IMR-90 (cell line): ENCODE results near the gene GRAMD1A. TPM values are rescaled to one million over a fixed set of nuclear protein-coding genes. Genes with fewer than 3 reads are reported as not detected.

Experiments used
- ATAC-seq: fragments of 200-7000 bp; cut with Tn5 transposase; 2 replicates; pipeline ENCODE4 v1.9.1; 2020; ENCODE audit warnings: low read depth, mild to moderate bottlenecking, moderate library complexity
- BruUV-seq: library from RNA; stranded (reverse); fragments of 400-500 nt; replicated peaks from 2 replicates; lab custom pipeline; 2021; lab: Mats Ljungman, UMichigan
- CTCF ChIA-PET: fragments of 300-600 bp; formaldehyde crosslinking; extraction: SDS; loops from one replicate; lab custom pipeline; 2021; ENCODE audit warnings: antibody characterized with exemption; lab: Yijun Ruan, JAX
- POLR2A ChIA-PET: fragments of 300-600 bp; sonication (Branson Sonifier 250); formaldehyde crosslinking; loops from one replicate; lab custom pipeline; 2022; ENCODE audit warnings: antibody characterized with exemption; ENCODE audit not compliant: unreplicated experiment; lab: Charles Lee
- DNase-seq: peaks from one replicate; pipeline ENCODE4 v3.0.0; 2013
- H2AFZ ChIP-seq: replicated peaks from 2 replicates; pipeline ENCODE3; 2013; ENCODE audit warnings: low read length, mild to moderate bottlenecking; ENCODE audit not compliant: poor library complexity
- H2AK5ac ChIP-seq: 2 replicates; pipeline ENCODE4 v1.6.1; 2013; ENCODE audit warnings: low read depth, low read length, inconsistent platforms
- H2AK9ac ChIP-seq: replicated peaks from 2 replicates; pipeline ENCODE3; 2013; ENCODE audit warnings: mild to moderate bottlenecking, low read depth, low read length, moderate library complexity; ENCODE audit not compliant: poor library complexity
- H2BK120ac ChIP-seq: 2 replicates; pipeline ENCODE4 v1.6.1; 2013; ENCODE audit warnings: low read depth, low read length, inconsistent platforms
- H2BK15ac ChIP-seq: 3 replicates; pipeline ENCODE4 v1.6.1; 2013; ENCODE audit warnings: low read depth, low read length, inconsistent platforms
- H2BK20ac ChIP-seq: 2 replicates; pipeline ENCODE4 v1.6.1; 2013; ENCODE audit warnings: low read depth, mild to moderate bottlenecking, inconsistent platforms, low read length, moderate library complexity
- H2BK5ac ChIP-seq: 2 replicates; pipeline ENCODE4 v1.6.1; 2013; ENCODE audit warnings: mild to moderate bottlenecking, low read depth, low read length, inconsistent platforms; ENCODE audit not compliant: poor library complexity, severe bottlenecking
- H3K14ac ChIP-seq: replicated peaks from 2 replicates; pipeline ENCODE4 v1.6.1; 2013; ENCODE audit warnings: low read depth, low read length, inconsistent platforms
- H3K18ac ChIP-seq: 2 replicates; pipeline ENCODE4 v1.6.1; 2013; ENCODE audit warnings: low read depth, low read length, control low read depth
- H3K23ac ChIP-seq: 2 replicates; pipeline ENCODE4 v1.6.1; 2013; ENCODE audit warnings: low read depth, low read length, inconsistent platforms
- H3K27ac ChIP-seq: 2 replicates; pipeline ENCODE4 v1.5.1; 2013; ENCODE audit warnings: mild to moderate bottlenecking, control low read depth, low read length; ENCODE audit not compliant: insufficient read depth
- H3K27me3 ChIP-seq: 2 replicates; pipeline ENCODE4 v1.6.1; 2013; ENCODE audit warnings: low read length; ENCODE audit not compliant: control insufficient read depth, insufficient read depth
- H3K36me3 ChIP-seq: 2 replicates; pipeline ENCODE4 v1.6.1; 2013; ENCODE audit warnings: low read length, mixed read lengths; ENCODE audit not compliant: control insufficient read depth, insufficient read depth
- H3K4ac ChIP-seq: 2 replicates; pipeline ENCODE4 v1.6.1; 2013; ENCODE audit warnings: low read depth, low read length, inconsistent platforms
- H3K4me1 ChIP-seq: 2 replicates; pipeline ENCODE4 v1.6.1; 2013; ENCODE audit warnings: low read length, mixed read lengths; ENCODE audit not compliant: control insufficient read depth, insufficient read depth
- H3K4me2 ChIP-seq: 2 replicates; pipeline ENCODE4 v1.6.1; 2013; ENCODE audit warnings: low read depth, mild to moderate bottlenecking, control low read depth, low read length, moderate library complexity
- H3K4me3 ChIP-seq: 2 replicates; pipeline ENCODE4 v1.5.1; 2013; ENCODE audit warnings: low read depth, mild to moderate bottlenecking, control low read depth, low read length, moderate library complexity; ENCODE audit not compliant: insufficient read depth
- H3K56ac ChIP-seq: 2 replicates; pipeline ENCODE4 v1.6.1; 2013; ENCODE audit warnings: low read length, inconsistent platforms; ENCODE audit not compliant: insufficient read depth; ENCODE audit errors: extremely low read depth
- H3K79me1 ChIP-seq, 2 experiments: 2 replicates each; pipeline ENCODE4 v1.6.1; 2013; ENCODE audit warnings: low read length in 2 of 2, inconsistent platforms in 1 of 2, low read depth in 1 of 2
- H3K9ac ChIP-seq: 2 replicates; pipeline ENCODE4 v1.6.1; 2013; ENCODE audit warnings: low read depth, low read length, control low read depth
- H3K9me1 ChIP-seq: 2 replicates; pipeline ENCODE4 v1.6.1; 2013; ENCODE audit warnings: low read length, inconsistent platforms; ENCODE audit not compliant: insufficient read depth
- H3K9me3 ChIP-seq: 2 replicates; pipeline ENCODE4 v1.6.1; 2013; ENCODE audit warnings: low read length; ENCODE audit not compliant: control insufficient read depth, insufficient read depth
- H4K20me1 ChIP-seq: 2 replicates; pipeline ENCODE4 v1.6.1; 2013; ENCODE audit warnings: low read length, inconsistent platforms; ENCODE audit not compliant: insufficient read depth
- H4K5ac ChIP-seq: 2 replicates; pipeline ENCODE4 v1.6.1; 2013; ENCODE audit warnings: mild to moderate bottlenecking, low read depth, low read length, control low read depth
- H4K8ac ChIP-seq, 2 experiments: 2 replicates each; pipeline ENCODE4 v1.6.1; 2013; ENCODE audit warnings: low read depth in 2 of 2, low read length in 2 of 2, control low read depth in 1 of 2, inconsistent platforms in 1 of 2
- H4K91ac ChIP-seq: 2 replicates; pipeline ENCODE4 v1.6.1; 2013; ENCODE audit warnings: low read depth, low read length, inconsistent platforms; ENCODE audit not compliant: insufficient read depth
- BHLHE40 ChIP-seq: fragments of 150-350 bp; IDR thresholded peaks from 2 replicates; pipeline ENCODE4 v1.6.1; 2016; ENCODE audit warnings: mild to moderate bottlenecking, low read depth, low read length
- CHD1 ChIP-seq: IDR thresholded peaks from 2 replicates; pipeline ENCODE4 v1.6.1; 2012; ENCODE audit warnings: low read depth, low read length, improper control_type of control experiment
- MAFK ChIP-seq: IDR thresholded peaks from 2 replicates; pipeline ENCODE4 v1.6.1; 2012; ENCODE audit warnings: low read depth, low read length, improper control_type of control experiment
- MAZ ChIP-seq: IDR thresholded peaks from 2 replicates; pipeline ENCODE4 v1.6.1; 2012; ENCODE audit warnings: low read depth, mild to moderate bottlenecking, low read length, improper control_type of control experiment, moderate library complexity, borderline replicate concordance
- RFX5 ChIP-seq: IDR thresholded peaks from 2 replicates; pipeline ENCODE4 v1.8.0; 2012; ENCODE audit warnings: low read depth, mild to moderate bottlenecking, low read length, moderate library complexity
- WGBS, 2 experiments: methylation state at CpG; one replicate each; pipeline versions ENCODE4 v1.1.5 to v1.1.7; 2013; ENCODE audit warnings: missing lambda C conversion rate in 2 of 2; ENCODE audit not compliant: insufficient read length in 1 of 2; ENCODE audit errors: extremely low coverage in 2 of 2; 5-methylcytosine and 5-hydroxymethylcytosine counted together
- dilution Hi-C: fragments of 300-500 bp; cut with HindIII; formaldehyde crosslinking; loops from one replicate; pipeline ENCODE4 v1.14.3; 2018; ENCODE audit warnings: low sequenced_read_pairs; ENCODE audit not compliant: unreplicated experiment
- in situ Hi-C: fragments of 300-500 bp; cut with MboI; formaldehyde crosslinking; loops from 3 replicates; pipeline ENCODE4 v1.14.3; 2019; ENCODE audit warnings: low sequenced_read_pairs, inconsistent platforms, mixed read lengths
- intact Hi-C: fragments of 100-400 bp; cut with micrococcal nuclease; formaldehyde crosslinking; loops from 2 replicates; pipeline ENCODE4 v1.10.0; 2022
- polyA plus RNA-seq, 3 experiments: library from polyadenylated mRNA; depleted of rRNA; stranded (reverse); fragments of >200 nt; gene quantifications; 2 replicates each; pipeline ENCODE4 v1.2.3, GENCODE V29; 2012; ENCODE audit warnings: low replicate concordance in 1 of 3
- total RNA-seq: library from RNA; depleted of rRNA; stranded (reverse); fragments of >200 nt; gene quantifications from 2 replicates; pipeline ENCODE4 v1.2.3, GENCODE V29; 2012

The GRAMD1A gene
- total and polyA plus RNA-seq, 2 of the 4 experiments (the other 2 are of a cell fraction): 11.1 to 63.0 TPM

DNA sequence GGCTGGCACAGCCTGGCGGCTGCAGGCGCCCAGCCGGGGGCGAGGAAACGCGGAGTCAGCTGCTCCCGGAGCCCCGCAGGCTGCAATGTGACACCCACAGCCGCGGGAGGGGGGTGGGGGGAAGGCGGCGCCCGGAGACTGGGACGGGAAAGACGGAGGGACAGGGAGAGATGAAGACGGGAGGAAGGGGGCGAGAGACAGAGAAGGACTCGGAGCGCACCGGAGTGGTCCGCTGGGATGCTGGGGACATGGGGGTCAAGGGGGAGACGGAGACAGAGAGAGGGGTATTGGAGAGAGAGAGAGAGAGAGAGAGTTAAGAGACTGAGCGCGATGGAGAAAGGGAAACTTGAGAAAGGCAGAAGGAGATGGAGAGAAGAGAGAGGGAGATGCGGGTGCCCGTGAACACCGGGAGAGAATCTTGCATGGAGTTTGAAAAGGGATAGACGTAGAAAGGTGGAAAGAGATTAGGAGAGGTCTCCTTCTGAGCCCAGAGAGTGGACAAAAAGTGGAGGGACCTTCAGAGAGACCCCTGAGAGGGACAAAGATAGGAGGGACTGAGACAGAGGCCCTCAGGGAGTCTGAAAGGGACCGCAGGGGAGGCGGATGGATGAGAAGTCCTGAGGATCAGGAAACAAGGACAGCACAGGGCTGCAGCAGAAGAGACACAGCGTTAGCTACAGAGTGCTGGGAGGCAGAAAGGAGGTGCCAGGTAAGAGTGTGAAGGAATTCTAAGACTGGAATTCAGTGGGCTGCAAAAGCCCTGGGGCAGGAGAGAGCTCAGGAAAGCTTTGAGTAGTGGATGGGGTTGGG lies 31.2 kb downstream of the GRAMD1A start:
- in situ Hi-C loops: no loop called here
- CTCF ChIA-PET: interaction anchor here (0.5 to 0.7 kb wide), 2 partner anchors 21 kb away, joined by 3 to 6 read pairs; no protein-coding TSS in a partner anchor
- H2BK120ac ChIP-seq: 0 out of 2 replicates have a peak overlapping the region, but pooled peaks have one; percentile 4

More for the DNA sequence above, 31.2 kb downstream of the GRAMD1A start:
- H2AK5ac ChIP-seq: no peak overlapping the region
- intact Hi-C loops: no loop called here
- H3K4me2 ChIP-seq: peak overlapping the region; percentile 92
- no peak overlapping the region for H4K91ac ChIP-seq
- no peaks in the 10 kb centered on the region; the same call in 1 of the 2 replicates for H3K27me3 ChIP-seq
- no peak overlapping the region for H2BK5ac ChIP-seq
- no peak overlapping the region for H3K27ac ChIP-seq
- peak; percentile 18 for DNase-seq
- H3K23ac ChIP-seq: peak overlapping the region; percentile 59; the same call in 1 of the 2 replicates
- peak overlapping the region; percentile 54; the same call in 1 of the 2 replicates for H3K9ac ChIP-seq
- H2AK9ac ChIP-seq: peak overlapping the region; percentile 3
- H4K5ac ChIP-seq: no peak overlapping the region
- POLR2A ChIA-PET: no interaction called here
- no peaks in the 10 kb centered on the region for H3K79me1 ChIP-seq
- dilution Hi-C loops: no loop called here
- no TSS peak for BruUV-seq
- H3K36me3 ChIP-seq: peaks cover 15% of the 10 kb centered on the region
- H3K9me1 ChIP-seq: no peaks in the 10 kb centered on the region
- no peak overlapping the region for H3K4ac ChIP-seq
- no peaks in the 10 kb centered on the region; the same call in 1 of the 2 replicates for H4K20me1 ChIP-seq
- no peak overlapping the region for H2BK20ac ChIP-seq
- peak overlapping the region; percentile 65 for H3K4me3 ChIP-seq
- peak overlapping the region; percentile 75 for H2AFZ ChIP-seq
- no peak overlapping the region for H3K56ac ChIP-seq
- no peak overlapping the region; the same call in 1 of the 2 replicates for H3K14ac ChIP-seq
- 4% methylated on average over 21 of the region's 31 CpGs; no CpG with 5 or more reads in 1 of the 2 experiments for WGBS, 2 experiments
- no peaks in the 10 kb centered on the region for H3K9me3 ChIP-seq
- H4K8ac ChIP-seq: no peak overlapping the region; a peak in 1 of 4 replicates
- peaks cover 3% of the 10 kb centered on the region; the same call in 1 of the 2 replicates for H3K4me1 ChIP-seq
- no peak overlapping the region for H2BK15ac ChIP-seq
- peak; percentile 60 for ATAC-seq
- H3K18ac ChIP-seq: no peak overlapping the region
- TF ChIP-seq MAFK (no peak), RFX5 (no peak), MAZ (peak; percentile 23; the same call in 1 of the 2 replicates), CHD1 (no peak), BHLHE40 (no peak)
